ENCODE results near the gene ENTPD6. TPM values are rescaled to one million over a fixed set of nuclear protein-coding genes. Genes with fewer than 3 reads are reported as not detected.

ENTPD6 gene
- total RNA-seq, 4 donors from 2014 or later = 20.7 to 47.2 (median 30.7) TPM

DNA sequence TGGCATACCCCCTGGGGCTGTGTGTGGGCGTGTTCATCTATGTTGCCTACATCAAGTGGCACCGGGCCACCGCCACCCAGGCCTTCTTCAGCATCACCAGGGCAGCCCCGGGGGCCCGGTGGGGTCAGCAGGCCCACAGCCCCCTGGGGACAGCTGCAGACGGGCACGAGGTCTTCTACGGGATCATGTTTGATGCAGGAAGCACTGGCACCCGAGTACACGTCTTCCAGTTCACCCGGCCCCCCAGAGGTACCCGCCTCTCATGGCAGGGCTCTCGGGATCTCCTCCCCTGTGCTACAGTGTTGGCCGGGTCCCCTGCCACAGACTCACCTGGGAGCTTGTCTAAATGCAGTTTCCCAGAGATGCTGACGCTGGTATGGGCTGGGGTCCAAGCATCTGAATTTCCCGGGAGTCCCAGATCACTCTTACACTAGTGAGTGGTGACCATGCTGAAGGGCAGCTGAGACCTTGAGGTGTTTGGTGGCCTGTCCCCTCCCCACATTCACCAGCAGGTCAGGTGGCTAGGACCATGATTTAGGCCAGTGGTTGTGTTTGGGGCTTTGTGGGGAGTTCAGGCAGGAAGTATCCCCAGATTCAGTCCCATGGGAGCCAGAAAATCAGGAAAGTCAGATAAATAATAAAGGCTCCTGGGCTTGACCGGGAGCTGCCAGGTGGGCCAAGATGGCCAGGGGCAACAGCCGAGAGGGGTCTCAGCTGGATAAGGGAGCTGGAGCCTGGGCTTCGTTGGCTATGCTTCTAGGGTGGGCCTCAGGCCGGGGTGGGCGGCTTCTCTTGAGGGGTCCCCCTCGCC lies 11.8 kb downstream of the ENTPD6 start:
- intact Hi-C loops (cut with DNase I; ENCODE audit: low total_unique reads) = no loop called here
- no peak overlapping the region for H3K27ac ChIP-seq
- H3K9me3 ChIP-seq = no peaks in the 10 kb centered on the region
- no peaks in the 10 kb centered on the region for H3K4me1 ChIP-seq
- TF ChIP-seq, protein P1, sequence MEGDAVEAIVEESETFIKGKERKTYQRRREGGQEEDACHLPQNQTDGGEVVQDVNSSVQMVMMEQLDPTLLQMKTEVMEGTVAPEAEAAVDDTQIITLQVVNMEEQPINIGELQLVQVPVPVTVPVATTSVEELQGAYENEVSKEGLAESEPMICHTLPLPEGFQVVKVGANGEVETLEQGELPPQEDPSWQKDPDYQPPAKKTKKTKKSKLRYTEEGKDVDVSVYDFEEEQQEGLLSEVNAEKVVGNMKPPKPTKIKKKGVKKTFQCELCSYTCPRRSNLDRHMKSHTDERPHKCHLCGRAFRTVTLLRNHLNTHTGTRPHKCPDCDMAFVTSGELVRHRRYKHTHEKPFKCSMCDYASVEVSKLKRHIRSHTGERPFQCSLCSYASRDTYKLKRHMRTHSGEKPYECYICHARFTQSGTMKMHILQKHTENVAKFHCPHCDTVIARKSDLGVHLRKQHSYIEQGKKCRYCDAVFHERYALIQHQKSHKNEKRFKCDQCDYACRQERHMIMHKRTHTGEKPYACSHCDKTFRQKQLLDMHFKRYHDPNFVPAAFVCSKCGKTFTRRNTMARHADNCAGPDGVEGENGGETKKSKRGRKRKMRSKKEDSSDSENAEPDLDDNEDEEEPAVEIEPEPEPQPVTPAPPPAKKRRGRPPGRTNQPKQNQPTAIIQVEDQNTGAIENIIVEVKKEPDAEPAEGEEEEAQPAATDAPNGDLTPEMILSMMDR (IDR thresholded peaks at IDR 0.05) = no peak
- no peak for TF ChIP-seq POLR2A (IDR thresholded peaks at IDR 0.05)
- H3K36me3 ChIP-seq = no peaks in the 10 kb centered on the region
- H3K4me3 ChIP-seq = no peak overlapping the region
- no peaks in the 10 kb centered on the region for H3K27me3 ChIP-seq
- DNase-seq = no peak

DNA sequence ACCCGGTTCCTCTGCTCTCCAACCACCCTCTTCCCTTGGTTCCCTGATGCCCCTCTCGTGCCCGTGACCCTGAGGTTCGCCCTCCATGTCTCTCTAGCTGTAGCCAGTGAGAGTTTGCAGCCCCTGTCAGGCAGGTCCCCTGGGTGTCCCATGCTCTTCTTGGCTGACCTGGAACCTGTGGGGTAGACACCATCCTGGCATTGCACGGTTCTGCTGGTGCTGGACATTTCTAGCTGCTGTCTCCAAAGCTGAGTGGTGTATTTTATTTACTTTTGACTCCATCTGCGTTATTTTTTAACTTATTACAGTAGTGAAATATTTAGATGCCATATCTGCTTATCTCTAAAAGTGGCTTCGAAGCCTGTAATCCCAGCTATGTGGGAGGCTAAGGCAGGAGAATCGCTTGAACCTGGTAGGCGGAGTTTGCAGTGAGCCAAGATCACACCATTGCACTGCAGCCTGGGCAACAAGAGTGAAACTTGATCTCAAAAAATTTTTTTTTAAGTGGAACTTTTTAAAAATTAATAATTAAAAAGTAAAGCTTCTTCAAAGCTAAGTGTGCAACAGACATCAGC lies 12.5 kb downstream of the ENTPD6 start:
- Histone ChIP-seq H3K4me1 (no peaks in the 10 kb centered on the region), H3K4me3 (no peak overlapping the region), H3K9me3 (no peaks in the 10 kb centered on the region), H3K27ac (no peak overlapping the region), H3K36me3 (no peaks in the 10 kb centered on the region), H3K27me3 (no peaks in the 10 kb centered on the region)
- intact Hi-C loops (cut with DNase I; ENCODE audit: low total_unique reads) = no loop called here
- DNase-seq = no peak
- TF ChIP-seq POLR2A (IDR thresholded peaks at IDR 0.05) = no peak
- TF ChIP-seq, protein P1 (IDR thresholded peaks at IDR 0.05) = no peak

DNA sequence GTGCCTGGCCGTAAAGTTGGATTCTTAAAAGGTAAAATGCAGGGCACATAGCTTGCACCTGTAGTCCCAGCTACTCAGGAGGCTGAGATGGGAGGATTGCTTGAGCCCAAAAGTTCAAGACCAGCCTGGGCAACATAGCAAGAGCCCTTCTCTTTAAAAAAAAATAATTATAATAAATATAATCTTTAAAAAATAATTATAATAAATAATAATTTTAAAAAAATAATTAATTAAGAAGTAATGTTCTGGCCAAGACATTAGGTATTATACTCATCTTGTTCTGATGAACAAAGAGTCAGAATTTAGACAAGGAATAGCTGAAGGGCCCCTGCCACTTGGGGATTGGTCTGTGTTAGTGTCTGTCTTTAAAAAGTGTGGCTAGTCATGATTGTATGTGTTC lies 13.9 kb downstream of the ENTPD6 start:
- DNase-seq = no peak
- no peak overlapping the region for H3K27ac ChIP-seq
- no peaks in the 10 kb centered on the region for H3K4me1 ChIP-seq
- H3K36me3 ChIP-seq = no peaks in the 10 kb centered on the region
- no peak for TF ChIP-seq POLR2A (IDR thresholded peaks at IDR 0.05)
- TF ChIP-seq, protein P1 (IDR thresholded peaks at IDR 0.05) = no peak
- no peak overlapping the region for H3K4me3 ChIP-seq
- H3K9me3 ChIP-seq = no peaks in the 10 kb centered on the region
- intact Hi-C loops (cut with DNase I; ENCODE audit: low total_unique reads) = no loop called here
- no peaks in the 10 kb centered on the region for H3K27me3 ChIP-seq

DNA sequence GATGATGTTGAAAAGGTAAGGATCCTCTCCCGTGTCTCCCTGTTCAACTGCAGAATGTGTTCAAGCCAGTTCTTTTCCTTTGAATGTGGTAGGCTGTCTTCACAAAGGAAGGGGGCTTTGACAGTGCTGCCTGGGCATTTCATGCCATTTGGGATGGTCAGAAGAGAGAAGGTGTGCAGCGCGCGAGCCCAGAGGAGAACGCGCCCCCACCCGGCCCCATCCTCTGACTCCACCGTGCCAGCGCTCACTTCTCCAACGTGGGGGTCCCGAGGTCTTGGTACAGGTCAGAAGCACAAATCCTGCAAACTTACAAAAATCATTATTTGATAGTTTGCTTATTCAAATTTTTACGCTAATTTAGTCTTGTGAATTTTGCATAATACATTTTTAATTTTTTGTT lies 14.4 kb downstream of the ENTPD6 start:
- no peak overlapping the region for H3K4me3 ChIP-seq
- no peak overlapping the region for H3K27ac ChIP-seq
- H3K27me3 ChIP-seq = no peaks in the 10 kb centered on the region
- no peak for DNase-seq
- H3K9me3 ChIP-seq = no peaks in the 10 kb centered on the region
- intact Hi-C loops (cut with DNase I; ENCODE audit: low total_unique reads) = no loop called here
- no peak for TF ChIP-seq POLR2A (IDR thresholded peaks at IDR 0.05)
- TF ChIP-seq, protein P1 (IDR thresholded peaks at IDR 0.05) = no peak
- H3K4me1 ChIP-seq = no peaks in the 10 kb centered on the region
- H3K36me3 ChIP-seq = no peaks in the 10 kb centered on the region

DNA sequence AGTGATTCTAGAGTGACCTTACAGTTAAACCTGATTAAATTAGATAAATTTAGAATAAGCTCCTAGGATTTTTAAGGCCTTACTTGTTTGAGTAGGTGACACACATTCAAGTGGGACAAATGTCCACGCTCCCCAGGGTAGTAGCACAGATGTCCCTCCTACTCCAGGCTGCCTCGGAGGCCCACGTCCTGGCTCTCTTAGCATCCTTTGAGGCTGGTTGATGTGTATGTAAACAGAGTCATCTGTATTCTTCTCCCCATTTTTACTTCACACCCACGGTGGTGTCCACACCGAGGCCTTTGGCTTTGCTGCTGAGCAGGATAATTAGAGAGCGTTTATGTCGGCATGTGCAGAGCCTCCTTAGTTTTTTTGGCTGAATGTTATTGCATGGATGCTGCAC lies 15.8 kb downstream of the ENTPD6 start:
- TF ChIP-seq POLR2A (IDR thresholded peaks at IDR 0.05) = no peak
- TF ChIP-seq, protein P1 (IDR thresholded peaks at IDR 0.05) = no peak
- H3K36me3 ChIP-seq = no peaks in the 10 kb centered on the region
- intact Hi-C loops (cut with DNase I; ENCODE audit: low total_unique reads) = no loop called here

More for the DNA sequence above, 15.8 kb downstream of the ENTPD6 start:
- Histone ChIP-seq H3K4me1 (no peaks in the 10 kb centered on the region), H3K27me3 (no peaks in the 10 kb centered on the region), H3K4me3 (no peak overlapping the region), H3K27ac (no peak overlapping the region), H3K9me3 (no peaks in the 10 kb centered on the region)
- no peak for DNase-seq

Data from uterus (tissue), 4 donors.